Loucy (cell line): Measurements from ENCODE around the gene RBPJL.

Experiments used
- H2AFZ ChIP-seq: fragments of 200-600 bp; sonication (generic); 2 replicates; pipeline ENCODE4 v1.6.0; 2016; ENCODE audit warnings: antibody characterized with exemption, mild to moderate bottlenecking, low read length, moderate library complexity
- H3F3A ChIP-seq: fragments of 200-600 bp; 2 replicates; pipeline ENCODE4 v1.6.0; 2016; ENCODE audit warnings: antibody characterized with exemption, low read depth, mild to moderate bottlenecking
- H3K27me3 ChIP-seq: fragments of 200-600 bp; sonication (generic); 2 replicates; pipeline ENCODE4 v1.6.1; 2014; ENCODE audit warnings: low read length, mild to moderate bottlenecking; ENCODE audit not compliant: insufficient read depth, poor library complexity, severe bottlenecking
- H3K36me3 ChIP-seq: fragments of 200-600 bp; sonication (generic); 2 replicates; pipeline ENCODE4 v1.6.1; 2016; ENCODE audit warnings: low read length; ENCODE audit not compliant: insufficient read depth
- H3K4me1 ChIP-seq: fragments of 200-600 bp; sonication (generic); 2 replicates; pipeline ENCODE4 v1.5.1; 2014; ENCODE audit warnings: low read length, mild to moderate bottlenecking; ENCODE audit not compliant: insufficient read depth, poor library complexity, severe bottlenecking
- H3K4me2 ChIP-seq: fragments of 200-600 bp; sonication (generic); 2 replicates; pipeline ENCODE4 v1.6.0; 2014; ENCODE audit warnings: antibody characterized with exemption, low read length, low read depth, mild to moderate bottlenecking; ENCODE audit not compliant: poor library complexity, severe bottlenecking
- H3K4me3 ChIP-seq: fragments of 200-600 bp; sonication (generic); 2 replicates; pipeline ENCODE4 v1.5.1; 2014; ENCODE audit warnings: low read length, mild to moderate bottlenecking, mixed read lengths; ENCODE audit not compliant: poor library complexity, severe bottlenecking
- H3K79me2 ChIP-seq: fragments of 200-600 bp; sonication (generic); 2 replicates; pipeline ENCODE4 v1.6.1; 2014; ENCODE audit warnings: low read length; ENCODE audit not compliant: insufficient read depth
- H3K9ac ChIP-seq: fragments of 200-600 bp; sonication (generic); 2 replicates; pipeline ENCODE4 v1.6.0; 2014; ENCODE audit warnings: mild to moderate bottlenecking, low read depth, low read length, moderate library complexity; ENCODE audit not compliant: poor library complexity, severe bottlenecking
- H3K9me2 ChIP-seq: fragments of 200-600 bp; sonication (generic); replicated peaks from 2 replicates; pipeline ENCODE4 v1.6.1; 2016; ENCODE audit warnings: low read depth, low read length, mixed read lengths
- H3K9me3 ChIP-seq: fragments of 200-600 bp; sonication (generic); 2 replicates; pipeline ENCODE4 v1.6.1; 2014; ENCODE audit warnings: mild to moderate bottlenecking, antibody characterized with exemption, low read length, low read depth; ENCODE audit not compliant: insufficient read depth
- H4K20me1 ChIP-seq: fragments of 200-600 bp; sonication (generic); 2 replicates; pipeline ENCODE4 v1.6.0; 2014; ENCODE audit warnings: antibody characterized with exemption, low read length, mild to moderate bottlenecking; ENCODE audit not compliant: insufficient read depth, poor library complexity, severe bottlenecking
- CTCF ChIP-seq: fragments of 200-600 bp; sonication (generic); conservative IDR thresholded peaks from 2 replicates; pipeline ENCODE4 v1.5.1; 2014; ENCODE audit warnings: mild to moderate bottlenecking, antibody characterized with exemption, low read length
- EZH2phosphoT487 ChIP-seq: fragments of 200-600 bp; IDR thresholded peaks from 2 replicates; pipeline ENCODE4 v1.6.1; 2018; ENCODE audit warnings: antibody characterized with exemption, mild to moderate bottlenecking, moderate library complexity, borderline replicate concordance

Gene RBPJL

GRCh38 chr20:45354423-45355208 lies 48.0 kb downstream of the RBPJL start:
- Histone ChIP-seq H4K20me1 (no peaks in the 10 kb centered on the region), H3F3A (no peaks in the 10 kb centered on the region), H3K4me2 (no peak overlapping the region), H2AFZ (0 out of 2 replicates have a peak overlapping the region, but pooled peaks have one; percentile 39), H3K9me3 (no peaks in the 10 kb centered on the region), H3K4me3 (no peak overlapping the region), H3K36me3 (no peaks in the 10 kb centered on the region), H3K9me2 (no peaks in the 10 kb centered on the region), H3K79me2 (no peaks in the 10 kb centered on the region), H3K4me1 (peaks cover 5% of the 10 kb centered on the region), H3K9ac (no peak overlapping the region), H3K27me3 (no peaks in the 10 kb centered on the region)
- TF ChIP-seq EZH2phosphoT487 (no peak), CTCF (no peak)

GRCh38 chr20:45355209-45356084 lies 48.8 kb downstream of the RBPJL start:
- no peak for TF ChIP-seq CTCF
- TF ChIP-seq EZH2phosphoT487 = no peak
- Histone ChIP-seq H3K4me2 (no peak overlapping the region), H3K9me3 (no peaks in the 10 kb centered on the region), H4K20me1 (no peaks in the 10 kb centered on the region), H3F3A (no peaks in the 10 kb centered on the region), H3K36me3 (no peaks in the 10 kb centered on the region), H3K9ac (no peak overlapping the region), H3K4me3 (no peak overlapping the region), H3K79me2 (no peaks in the 10 kb centered on the region), H3K27me3 (no peaks in the 10 kb centered on the region), H2AFZ (peak overlapping the region; percentile 39; the same call in 1 of the 2 replicates), H3K9me2 (no peaks in the 10 kb centered on the region), H3K4me1 (peaks cover 5% of the 10 kb centered on the region)

- H3K4me3 ChIP-seq = no peak overlapping the region
- TF ChIP-seq CTCF (no peak), EZH2phosphoT487 (no peak)
- H3K4me1 ChIP-seq = peaks cover 11% of the 10 kb centered on the region
- peaks cover 2% of the 10 kb centered on the region; the same call in 1 of the 2 replicates for H3K79me2 ChIP-seq
- no peaks in the 10 kb centered on the region for H3F3A ChIP-seq
- H3K9me3 ChIP-seq = no peaks in the 10 kb centered on the region
- peaks cover under 1% of the 10 kb centered on the region for H4K20me1 ChIP-seq
- no peaks in the 10 kb centered on the region for H3K9me2 ChIP-seq
- H2AFZ ChIP-seq = no peak overlapping the region
- no peaks in the 10 kb centered on the region for H3K27me3 ChIP-seq
- no peak overlapping the region for H3K9ac ChIP-seq
- H3K4me2 ChIP-seq = no peak overlapping the region
- H3K36me3 ChIP-seq = no peaks in the 10 kb centered on the region
Observed at GRCh38 chr20:45358282-45359068, 51.8 kb downstream of the RBPJL start.
